WI38 (cell line): ENCODE results near the gene MALRD1.

ENCODE experiments used
- H3K4me3 ChIP-seq: 2 replicates; pipeline ENCODE4 v1.5.1; 2011; ENCODE audit warnings: low read depth, mild to moderate bottlenecking, control low read depth, low read length
- CTCF ChIP-seq: IDR thresholded peaks from 2 replicates; pipeline ENCODE4 v1.5.1; 2012; ENCODE audit warnings: low read depth, mild to moderate bottlenecking, control low read depth, low read length

The MALRD1 gene

GRCh38 chr10:19097151-19097550 lies 48.5 kb downstream of the MALRD1 start:
- TF ChIP-seq CTCF = no peak
- H3K4me3 ChIP-seq = no peak overlapping the region

GRCh38 chr10:19098803-19099202 lies 50.2 kb downstream of the MALRD1 start:
- no peak overlapping the region for H3K4me3 ChIP-seq
- no peak for TF ChIP-seq CTCF

GRCh38 chr10:19107406-19107805 lies 58.8 kb downstream of the MALRD1 start:
- H3K4me3 ChIP-seq = no peak overlapping the region
- TF ChIP-seq CTCF = no peak

- H3K4me3 ChIP-seq = no peak overlapping the region
- TF ChIP-seq CTCF = no peak
Measured at GRCh38 chr10:19111501-19112267, 63.1 kb downstream of the MALRD1 start.

GRCh38 chr10:19117438-19117837 lies 68.8 kb downstream of the MALRD1 start:
- TF ChIP-seq CTCF = no peak

GRCh38 chr10:19119191-19119590 lies 70.6 kb downstream of the MALRD1 start:
- no peak for TF ChIP-seq CTCF
- no peak overlapping the region for H3K4me3 ChIP-seq

More at GRCh38 chr10:19117438-19117837, 68.8 kb downstream of the MALRD1 start:
- H3K4me3 ChIP-seq = no peak overlapping the region

GRCh38 chr10:19120381-19120908 lies 71.8 kb downstream of the MALRD1 start:
- no peak overlapping the region for H3K4me3 ChIP-seq
- TF ChIP-seq CTCF = no peak
